Stimulated activated CD8-positive, alpha-beta memory T cell treated with anti-CD3 and anti-CD28 coated beads, Interleukin-7, amount 100 ng/mL, for 4 hours (primary cell): Measurements from ENCODE around the gene CUEDC1.
A peak's percentile ranks its signal among the peaks of the same experiment; 100 is the strongest.

Source experiments
- DNase-seq, 2 donors: peaks; one replicate each; pipeline ENCODE4 v3.0.0-alpha.2; 2020; ENCODE audit warnings: low read depth in 2 of 2

The CUEDC1 gene, protein sequence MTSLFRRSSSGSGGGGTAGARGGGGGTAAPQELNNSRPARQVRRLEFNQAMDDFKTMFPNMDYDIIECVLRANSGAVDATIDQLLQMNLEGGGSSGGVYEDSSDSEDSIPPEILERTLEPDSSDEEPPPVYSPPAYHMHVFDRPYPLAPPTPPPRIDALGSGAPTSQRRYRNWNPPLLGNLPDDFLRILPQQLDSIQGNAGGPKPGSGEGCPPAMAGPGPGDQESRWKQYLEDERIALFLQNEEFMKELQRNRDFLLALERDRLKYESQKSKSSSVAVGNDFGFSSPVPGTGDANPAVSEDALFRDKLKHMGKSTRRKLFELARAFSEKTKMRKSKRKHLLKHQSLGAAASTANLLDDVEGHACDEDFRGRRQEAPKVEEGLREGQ

DNA sequence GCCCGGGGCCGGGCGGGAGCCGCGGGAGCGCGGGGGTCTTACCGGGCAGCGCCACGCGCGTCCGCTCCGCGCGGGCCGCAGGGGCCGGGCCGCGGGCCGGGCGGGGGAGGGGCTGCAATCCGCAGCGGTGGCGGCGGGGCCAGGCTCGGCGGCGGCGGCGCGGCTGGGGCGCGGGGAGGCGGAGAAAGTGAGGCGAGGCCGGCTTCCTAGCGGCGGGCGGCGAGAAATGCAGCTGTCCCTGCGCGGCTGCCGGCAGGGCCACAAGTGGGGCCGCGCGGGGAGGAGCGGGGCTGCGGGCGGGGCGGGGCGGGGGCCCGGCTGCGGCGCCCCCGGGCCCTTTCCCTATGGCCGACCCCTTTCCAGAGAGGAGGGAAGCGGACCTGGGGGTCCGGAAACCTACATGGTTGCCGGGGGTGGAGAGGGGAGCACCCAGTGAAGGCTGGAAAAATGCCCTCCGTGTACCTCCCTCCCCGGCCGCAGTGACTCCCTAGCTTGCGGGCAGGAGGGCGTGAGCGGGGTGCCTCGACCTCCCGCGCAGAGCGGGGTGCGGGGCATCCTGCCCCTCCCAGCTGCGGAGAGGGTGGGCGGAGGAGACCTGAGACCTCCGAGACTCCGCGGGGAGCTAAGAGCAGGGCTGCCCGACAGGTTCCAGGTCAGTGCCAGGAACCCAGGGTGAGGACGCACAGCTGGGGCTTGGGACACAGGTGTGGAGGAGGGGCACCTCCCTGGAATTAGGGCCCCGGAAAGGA, at the start of gene CUEDC1:
CUEDC1 (minus strand) TSS at position 230 of the 749 bp plus-strand sequence. CDS start 69,848 bp downstream, outside the sequence.
- peak; percentile 15 to 59 for DNase-seq

- no peak for DNase-seq
Observed at GRCh38 chr17:58004060-58004459, 48.8 kb upstream of the CUEDC1 start.

DNA sequence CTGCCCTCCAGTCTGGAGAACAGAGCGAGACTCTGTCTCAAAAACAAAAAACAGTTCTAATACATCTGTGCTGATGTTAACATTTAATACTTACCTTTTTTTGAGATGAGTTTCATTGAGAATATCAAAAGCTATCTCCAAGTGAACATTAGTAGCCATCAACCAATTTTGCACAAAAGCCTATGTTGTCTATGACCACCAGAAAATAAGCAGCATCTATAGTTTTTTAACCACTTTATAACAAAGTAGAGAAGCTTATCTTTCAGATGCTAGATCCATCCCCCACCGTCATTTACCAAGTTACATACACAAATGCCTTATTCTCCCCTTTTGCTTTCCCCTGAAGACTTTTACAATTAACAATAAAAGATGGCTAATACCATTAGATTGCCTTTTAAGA, 47.8 kb upstream of the CUEDC1 start:
- no peak for DNase-seq

- DNase-seq, result no peak
Observed at GRCh38 chr17:58002154-58002948, 47.1 kb upstream of the CUEDC1 start.

DNA sequence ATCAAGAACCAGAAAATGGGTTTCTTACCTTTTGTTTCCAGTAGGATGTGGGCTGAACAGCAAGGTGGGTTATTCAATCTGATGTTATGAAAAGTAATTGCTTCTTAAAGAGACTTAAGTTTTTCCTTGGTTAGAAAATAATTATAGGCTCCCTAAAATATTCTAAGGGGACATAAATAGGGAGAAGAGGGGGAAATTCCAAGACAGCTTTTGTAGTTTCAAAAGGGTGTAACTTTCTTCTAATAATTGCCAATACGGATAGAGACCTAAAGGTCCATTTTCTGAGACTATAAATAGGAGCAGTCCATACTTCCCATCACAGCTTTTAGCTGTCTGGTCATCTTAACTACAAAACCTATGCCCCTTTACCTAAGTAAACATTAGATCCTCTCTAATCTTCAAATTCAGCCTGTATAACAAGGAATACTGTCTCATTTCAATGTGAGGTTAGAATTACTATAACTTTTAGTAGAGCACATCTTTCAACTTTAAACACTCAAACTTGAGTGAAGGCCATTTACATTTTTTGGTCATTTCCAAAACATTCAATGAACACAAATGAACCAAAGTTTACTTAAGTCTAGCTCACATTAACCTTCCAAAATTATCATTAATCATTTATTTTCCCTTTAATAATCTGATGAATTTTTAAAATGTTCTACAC, 46.4 kb upstream of the CUEDC1 start:
- no peak for DNase-seq

DNA sequence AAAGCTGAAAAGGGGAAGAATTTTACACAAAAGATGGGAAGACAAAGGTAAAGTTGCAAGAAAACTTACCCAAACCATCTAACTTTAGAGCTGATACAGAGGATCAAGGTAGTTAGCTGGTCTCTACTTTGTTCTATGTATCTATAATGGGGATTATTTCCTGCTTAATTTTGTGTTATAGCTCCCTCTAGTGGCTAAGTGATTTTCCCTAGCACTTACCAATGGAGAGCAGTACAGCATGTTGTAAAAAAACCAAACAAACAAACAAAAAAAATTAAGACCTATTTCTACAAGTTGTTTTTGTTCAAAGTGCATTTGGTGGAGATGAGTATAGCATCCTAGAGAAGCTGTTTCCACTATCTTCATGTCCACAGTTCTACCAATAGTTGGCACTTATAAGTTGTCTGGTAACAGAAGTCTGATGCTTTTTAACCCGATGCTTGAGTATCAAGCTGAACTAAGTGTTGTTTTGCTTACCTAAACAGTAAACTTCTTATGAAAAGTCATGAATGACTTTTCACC, 44.3 kb upstream of the CUEDC1 start:
- DNase-seq, result no peak

- no peak for DNase-seq
Observed at GRCh38 chr17:57999010-57999495, 43.8 kb upstream of the CUEDC1 start.

DNA sequence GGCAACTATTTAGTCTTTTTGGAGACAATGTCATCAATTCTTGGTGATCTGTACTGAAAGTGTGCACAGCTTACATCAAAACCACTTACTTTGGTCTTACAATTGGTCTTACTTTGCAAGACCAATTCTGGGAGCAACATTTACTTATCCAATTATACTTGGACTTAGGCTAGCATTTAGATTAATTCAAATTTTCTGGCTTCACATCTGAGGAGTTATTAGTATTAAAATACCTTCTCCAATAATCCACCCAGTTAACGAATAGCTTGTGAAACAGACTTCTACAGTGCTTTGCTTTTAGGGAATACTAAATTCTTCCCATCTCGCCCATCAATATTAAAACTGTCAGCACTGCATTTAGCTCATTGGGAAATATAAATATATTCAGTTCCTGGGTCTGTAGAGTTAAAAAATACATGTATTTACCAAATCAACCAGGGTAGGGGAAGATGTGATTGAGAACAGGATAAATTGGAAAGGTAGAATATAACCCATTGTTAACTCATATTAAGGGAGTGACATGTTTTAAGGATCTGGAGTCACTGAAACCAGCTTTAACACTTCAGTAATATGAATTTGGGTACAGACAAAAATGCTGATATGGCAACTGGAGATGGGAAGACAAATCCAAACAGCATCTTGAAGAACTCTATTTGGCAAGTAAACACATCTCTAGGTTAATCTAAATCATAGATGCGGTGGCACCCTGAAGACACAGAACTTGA, 42.0 kb upstream of the CUEDC1 start:
- DNase-seq, result no peak

DNA sequence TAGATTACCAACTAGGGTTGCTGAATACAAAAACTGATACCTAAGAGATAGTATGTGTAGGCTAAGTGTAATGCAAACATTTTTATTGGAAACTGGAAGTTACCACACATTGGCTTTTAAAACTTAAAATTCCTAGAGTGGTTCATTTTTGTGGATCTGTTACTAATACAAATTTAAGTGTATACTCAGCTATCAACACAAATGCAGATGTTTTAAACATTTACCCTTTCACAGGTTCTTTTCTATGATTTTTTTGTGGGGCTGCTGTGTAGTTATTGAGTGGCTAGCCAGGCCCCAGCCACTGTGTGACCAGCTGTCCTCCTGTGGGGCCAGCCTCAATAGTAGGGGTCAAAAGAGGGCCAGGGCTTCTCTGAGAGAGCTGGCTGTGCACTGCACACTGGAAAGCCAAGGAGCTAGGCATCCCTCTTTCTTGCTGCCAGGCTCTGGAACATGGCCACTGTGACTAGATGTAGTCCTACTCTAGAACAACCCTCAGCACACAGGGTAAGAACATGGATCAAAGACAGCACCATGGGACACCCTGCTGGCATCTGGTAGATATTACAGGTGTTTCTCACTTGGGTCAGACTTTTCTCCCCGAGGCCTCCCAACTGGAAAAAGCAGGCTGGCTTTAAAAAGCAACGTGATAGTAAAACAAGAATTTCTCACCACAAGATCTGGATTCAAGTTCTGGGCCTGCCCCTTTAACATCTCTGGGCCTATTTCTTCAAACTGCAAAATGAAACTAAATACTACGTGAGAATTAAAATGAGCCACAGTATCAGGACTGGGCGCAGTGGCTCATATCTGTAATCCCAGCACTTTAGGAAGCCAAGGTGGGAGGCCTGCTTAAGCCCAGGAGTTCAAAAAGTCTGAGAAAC, 40.1 kb upstream of the CUEDC1 start:
- DNase-seq, result peak; percentile 21 to 22

DNA sequence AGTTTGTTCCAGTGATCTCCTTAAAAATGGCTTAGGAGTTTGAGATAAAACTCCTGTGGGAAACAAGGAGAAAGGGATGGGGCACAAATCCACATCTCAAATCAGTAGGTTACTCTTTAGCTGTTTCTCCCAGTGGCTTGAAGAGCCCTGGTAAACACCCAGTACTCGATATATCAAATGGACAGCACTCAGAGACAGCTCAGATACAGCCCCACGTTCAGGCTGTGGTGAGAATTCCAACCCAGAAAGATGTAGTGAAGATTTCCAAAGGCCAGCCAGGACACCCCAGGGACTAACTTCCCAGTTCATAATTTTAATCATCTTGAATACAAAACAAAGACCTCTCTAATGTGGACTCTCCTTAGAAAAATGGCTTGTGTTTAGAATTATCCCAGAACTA, 39.2 kb upstream of the CUEDC1 start:
- no peak for DNase-seq

DNA sequence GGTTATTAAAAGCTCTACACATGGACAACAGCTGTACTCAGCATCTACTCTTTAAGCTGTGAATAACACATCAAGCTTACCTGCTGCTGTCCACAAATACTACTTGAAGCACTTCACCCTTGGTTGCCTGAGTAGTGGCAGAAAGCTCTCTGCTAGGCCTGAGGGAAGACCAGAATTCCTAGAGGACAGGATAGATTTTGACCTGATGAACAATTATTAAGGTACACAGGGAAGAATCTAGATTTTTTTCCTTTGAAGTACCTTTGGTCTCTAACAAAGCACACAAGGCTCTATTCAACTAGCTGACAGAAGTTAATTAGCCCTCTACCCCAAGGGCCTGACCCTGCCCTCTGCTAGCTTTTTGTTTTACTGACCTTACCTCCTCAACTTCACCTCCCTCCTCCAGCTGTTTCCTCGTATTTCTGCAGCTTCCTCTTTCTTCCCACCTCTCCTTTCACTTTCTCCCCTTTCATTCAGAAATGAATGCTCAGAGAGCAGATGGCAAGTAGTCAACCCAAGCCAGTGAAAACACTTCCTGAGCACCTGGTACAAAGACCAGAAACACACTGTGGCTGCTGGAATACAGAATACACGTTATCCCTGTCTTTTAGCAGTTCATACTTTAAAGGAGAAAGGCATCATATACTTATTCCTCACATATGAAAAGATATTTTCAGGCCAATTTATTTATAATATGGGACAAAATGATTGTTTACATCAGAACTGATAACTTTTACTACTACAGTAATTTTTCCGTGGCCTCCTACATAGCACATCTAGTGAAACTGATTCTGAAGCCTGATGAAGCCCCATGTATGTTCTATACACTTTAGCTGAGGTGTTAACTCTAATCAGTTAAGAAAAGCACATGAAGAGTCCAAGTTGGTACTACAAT, 38.5 kb upstream of the CUEDC1 start:
- DNase-seq, result no peak

DNA sequence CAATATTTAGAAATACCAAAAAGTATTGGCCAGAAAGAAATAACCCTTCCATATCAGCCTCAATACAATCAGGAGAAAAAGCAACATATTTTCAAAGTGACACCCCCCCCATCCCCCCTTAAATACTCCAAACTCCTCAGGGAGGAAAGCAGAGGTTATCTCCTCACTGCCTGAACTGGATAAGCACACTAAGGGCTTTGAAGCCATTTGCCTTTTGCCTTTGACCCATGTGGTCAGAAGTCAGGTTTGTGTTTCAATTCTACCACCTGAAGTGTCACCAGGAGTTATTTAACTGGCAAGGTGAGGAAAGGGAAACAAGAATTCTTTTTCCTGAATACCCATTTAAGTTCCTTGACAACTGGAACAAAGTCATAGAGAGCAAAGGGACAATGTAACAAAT, 36.3 kb upstream of the CUEDC1 start:
- no peak for DNase-seq

GRCh38 chr17:57990037-57990436, 34.8 kb upstream of the CUEDC1 start:
- DNase-seq, result no peak

DNA sequence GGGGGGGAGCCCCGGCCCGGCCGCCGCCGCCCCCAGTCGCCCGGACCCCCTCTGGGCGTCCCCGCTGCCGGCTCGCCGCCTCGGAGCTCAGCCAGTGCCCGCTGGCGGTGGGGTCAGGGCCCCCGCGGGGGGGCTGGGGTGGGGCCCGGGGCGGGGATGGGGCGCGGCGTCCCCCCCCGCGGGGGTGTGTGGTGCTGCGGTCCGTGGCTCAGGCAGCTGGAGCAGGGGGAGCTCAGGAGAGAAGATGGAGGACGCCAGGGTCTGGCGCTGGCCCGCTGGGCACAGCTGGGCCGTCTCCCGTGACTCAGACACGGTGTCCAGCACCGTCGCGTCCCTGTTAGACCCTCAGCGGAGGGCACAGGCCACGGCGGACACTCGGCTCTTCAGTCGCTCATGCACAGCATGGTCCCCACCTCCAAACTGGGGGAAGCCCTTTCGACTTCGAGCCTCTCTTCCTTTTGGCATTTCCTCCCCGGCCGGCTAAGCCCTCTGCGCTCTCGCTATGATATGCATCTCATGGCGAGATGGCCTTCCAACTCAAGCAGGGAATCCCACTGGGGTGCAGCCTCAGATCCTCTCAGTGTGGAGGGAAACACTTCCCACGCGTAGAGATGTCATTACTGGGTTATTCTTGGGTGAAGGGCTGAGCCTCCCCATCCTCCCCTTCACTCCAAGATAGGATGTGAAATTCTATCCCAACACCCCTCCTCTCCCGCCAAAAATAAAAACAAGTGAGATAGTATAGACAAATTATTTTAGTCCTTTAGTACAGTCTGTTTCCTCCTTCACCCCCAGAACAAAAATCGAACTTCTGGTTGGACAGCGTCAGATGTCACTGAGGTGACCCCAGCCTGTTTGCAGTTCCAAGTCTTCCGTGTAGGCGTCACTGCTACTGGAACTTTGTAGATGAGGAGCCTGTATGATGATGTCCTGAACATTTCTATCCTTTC, 33.4 kb upstream of the CUEDC1 start:
- peak in 1 of 2 donors; percentile 33 for DNase-seq

DNA sequence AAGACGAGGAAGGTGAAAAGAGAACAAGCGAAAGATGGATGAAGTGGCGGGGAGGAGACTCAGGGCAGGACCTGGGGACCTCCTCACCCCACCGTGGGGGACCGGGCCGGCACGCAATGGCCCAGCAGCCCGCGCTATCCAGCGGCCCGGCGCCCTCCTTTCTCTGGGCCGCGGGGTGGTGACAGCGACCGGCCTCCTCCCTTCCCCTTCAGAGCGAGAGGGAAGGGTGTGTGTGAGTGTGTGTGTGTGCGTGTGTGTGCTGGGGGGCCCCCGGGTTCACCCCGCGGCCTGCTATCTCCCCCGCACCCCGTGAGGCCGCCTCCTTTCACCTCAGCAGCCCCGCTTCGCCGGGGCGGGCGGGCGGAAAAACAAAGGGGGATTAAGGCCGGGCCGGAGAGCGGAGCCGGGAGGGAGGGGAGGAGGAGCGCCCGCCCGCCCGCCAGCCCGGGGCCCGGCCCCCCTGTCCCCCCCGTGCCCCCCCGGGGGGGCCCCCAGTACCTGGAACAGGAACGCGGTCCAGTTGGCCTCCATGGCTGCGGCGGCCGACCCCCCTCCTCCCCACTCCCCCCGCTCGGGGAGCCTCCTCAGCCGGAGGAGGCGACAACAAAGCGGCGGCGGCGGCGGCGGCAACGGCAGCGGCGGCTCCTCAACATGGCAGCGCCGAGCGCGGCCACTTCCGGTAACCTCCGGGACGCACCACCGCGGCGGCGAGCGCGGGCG, 32.5 kb upstream of the CUEDC1 start, which contains the start of gene VEZF1:
VEZF1 (minus strand) TSS at position 674 of the 720 bp plus-strand sequence; CDS start at position 531, 143 bp downstream.
- peak; percentile 35 to 76 for DNase-seq

DNA sequence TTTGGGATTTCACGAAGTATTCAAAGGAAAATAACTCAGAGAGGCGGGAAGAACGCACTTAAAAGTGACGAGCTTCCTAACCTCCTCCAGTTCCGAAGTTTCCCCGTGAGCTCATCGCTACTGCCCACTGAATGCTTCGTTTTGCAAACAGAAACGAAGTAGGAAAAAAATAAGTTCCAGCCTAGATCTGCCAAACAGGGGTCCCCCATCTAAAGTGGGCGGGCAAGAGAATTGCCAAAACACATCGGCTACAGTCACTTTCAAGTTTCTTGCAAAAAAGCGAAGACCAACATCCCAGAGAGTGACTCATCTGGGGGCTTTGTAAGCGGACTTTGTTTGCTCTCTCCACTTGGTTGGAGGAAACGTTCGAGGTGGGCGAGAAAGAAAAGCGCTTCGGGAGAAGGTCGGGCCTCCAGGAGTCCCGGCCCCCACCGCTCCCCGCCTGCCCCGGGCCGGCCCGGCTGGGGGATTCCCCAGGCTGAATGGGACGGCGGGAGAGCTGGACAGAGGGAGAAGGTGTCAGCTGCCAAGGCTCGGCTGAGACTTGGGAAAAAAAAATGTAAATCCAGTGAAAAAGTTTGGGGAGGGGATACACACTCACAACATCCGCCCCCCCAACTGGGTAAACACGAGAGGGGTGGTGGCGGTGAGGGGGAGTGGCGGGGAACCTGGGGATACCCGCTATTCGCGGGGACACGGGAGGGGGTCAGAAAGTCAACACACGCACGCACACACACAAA, 31.8 kb upstream of the CUEDC1 start:
- peak; percentile 14 to 32 for DNase-seq
